Nephron progenitor cell (in vitro differentiated cells): ENCODE data around the gene OR1J2.
"Not testable (repeated sequence)": the region's sequence is repeated elsewhere in the genome, so short reads cannot be mapped to it uniquely, and the experiment has no call there.

Experiments used
- DNase-seq: peaks from one replicate; pipeline ENCODE4 v3.0.0; 2021
- H3K27ac Mint-ChIP-seq: 2 replicates; pipeline ENCODE4 v1.8.0; 2021; ENCODE audit warnings: mild to moderate bottlenecking, moderate library complexity, mixed read lengths
- H3K27me3 Mint-ChIP-seq: 2 replicates; pipeline ENCODE4 v1.8.0; 2021; ENCODE audit warnings: mild to moderate bottlenecking, low read depth, mixed read lengths; ENCODE audit not compliant: poor library complexity
- H3K36me3 Mint-ChIP-seq: 2 replicates; pipeline ENCODE4 v1.8.0; 2021; ENCODE audit warnings: low read depth, mixed read lengths
- H3K4me1 Mint-ChIP-seq: 2 replicates; pipeline ENCODE4 v1.8.0; 2021; ENCODE audit warnings: mixed read lengths
- H3K4me3 Mint-ChIP-seq: 2 replicates; pipeline ENCODE4 v1.8.0; 2021; ENCODE audit warnings: mild to moderate bottlenecking, moderate library complexity, mixed read lengths
- H3K9me3 Mint-ChIP-seq: 2 replicates; pipeline ENCODE4 v1.8.0; 2021; ENCODE audit warnings: mild to moderate bottlenecking, moderate library complexity, mixed read lengths
- CTCF ChIP-seq: fragments of 200-600 bp; sonication (generic); IDR thresholded peaks from 2 replicates; pipeline ENCODE4 v1.5.0; 2021; ENCODE audit warnings: antibody characterized with exemption

OR1J2 gene

GRCh38 chr9:122527193-122527592 lies 16.6 kb downstream of the OR1J2 start, which contains the start of gene OR1N1:
Gene OR1N1 (minus strand): TSS chr9:122527293. CDS start chr9:122527293, 0 bp downstream.
- no peaks in the 10 kb centered on the region for H3K4me1 Mint-ChIP-seq
- no peak within 1 kb of the TSS for H3K27ac Mint-ChIP-seq
- H3K4me3 Mint-ChIP-seq = no peak within 1 kb of the TSS
- no peaks in the 10 kb centered on the region for H3K36me3 Mint-ChIP-seq
- peaks cover 58% of the 10 kb centered on the region for H3K9me3 Mint-ChIP-seq
- no peak for DNase-seq
- no peak for TF ChIP-seq CTCF
- H3K27me3 Mint-ChIP-seq = peaks cover 5% of the 10 kb centered on the region

- Mint-ChIP-seq H3K9me3 (peaks cover 86% of the 10 kb centered on the region), H3K27me3 (peaks cover 24% of the 10 kb centered on the region)
- not testable (repeated sequence) for DNase-seq, H3K4me3 Mint-ChIP-seq, H3K4me1 Mint-ChIP-seq, H3K27ac Mint-ChIP-seq, H3K36me3 Mint-ChIP-seq
Observed at GRCh38 chr9:122531157-122531556, 20.6 kb downstream of the OR1J2 start.

- peaks cover 74% of the 10 kb centered on the region for H3K9me3 Mint-ChIP-seq
- H3K27ac Mint-ChIP-seq = no peak overlapping the region
- H3K36me3 Mint-ChIP-seq = no peaks in the 10 kb centered on the region
- H3K4me3 Mint-ChIP-seq = no peak overlapping the region
- H3K27me3 Mint-ChIP-seq = peaks cover 18% of the 10 kb centered on the region
- no peak for DNase-seq
- no peak for TF ChIP-seq CTCF
- H3K4me1 Mint-ChIP-seq = no peaks in the 10 kb centered on the region
Observed at GRCh38 chr9:122536134-122536533, 25.5 kb downstream of the OR1J2 start.

- peaks cover 78% of the 10 kb centered on the region for H3K9me3 Mint-ChIP-seq
- not testable (repeated sequence) for H3K27ac Mint-ChIP-seq
Observed at GRCh38 chr9:122537066-122537465, 26.5 kb downstream of the OR1J2 start.

GRCh38 chr9:122538757-122539156 lies 28.2 kb downstream of the OR1J2 start:
- Mint-ChIP-seq H3K4me1 (no peaks in the 10 kb centered on the region), H3K36me3 (no peaks in the 10 kb centered on the region), H3K4me3 (no peak overlapping the region), H3K27ac (no peak overlapping the region), H3K9me3 (peaks cover 62% of the 10 kb centered on the region), H3K27me3 (peaks cover 14% of the 10 kb centered on the region)
- DNase-seq = no peak
- TF ChIP-seq CTCF = no peak

More at GRCh38 chr9:122537066-122537465, 26.5 kb downstream of the OR1J2 start:
- not testable (repeated sequence) for H3K4me1 Mint-ChIP-seq, H3K4me3 Mint-ChIP-seq, H3K36me3 Mint-ChIP-seq, DNase-seq
- peaks cover 18% of the 10 kb centered on the region for H3K27me3 Mint-ChIP-seq

- no peak overlapping the region for H3K27ac Mint-ChIP-seq
- H3K36me3 Mint-ChIP-seq = no peaks in the 10 kb centered on the region
- no peak overlapping the region for H3K4me3 Mint-ChIP-seq
- no peak for DNase-seq
- H3K27me3 Mint-ChIP-seq = no peaks in the 10 kb centered on the region
- H3K9me3 Mint-ChIP-seq = peaks cover 35% of the 10 kb centered on the region
- TF ChIP-seq CTCF = no peak
- no peaks in the 10 kb centered on the region for H3K4me1 Mint-ChIP-seq
Observed at GRCh38 chr9:122546196-122546595, 35.6 kb downstream of the OR1J2 start.

- Mint-ChIP-seq H3K9me3 (peaks cover 28% of the 10 kb centered on the region), H3K4me3 (no peak overlapping the region), H3K27me3 (peaks cover 12% of the 10 kb centered on the region), H3K36me3 (no peaks in the 10 kb centered on the region), H3K4me1 (no peaks in the 10 kb centered on the region), H3K27ac (no peak overlapping the region)
- TF ChIP-seq CTCF = no peak
- DNase-seq = no peak
Observed at GRCh38 chr9:122551371-122551770, 40.8 kb downstream of the OR1J2 start.
